ENCODE data around the gene CIPC.

Gene CIPC

DNA sequence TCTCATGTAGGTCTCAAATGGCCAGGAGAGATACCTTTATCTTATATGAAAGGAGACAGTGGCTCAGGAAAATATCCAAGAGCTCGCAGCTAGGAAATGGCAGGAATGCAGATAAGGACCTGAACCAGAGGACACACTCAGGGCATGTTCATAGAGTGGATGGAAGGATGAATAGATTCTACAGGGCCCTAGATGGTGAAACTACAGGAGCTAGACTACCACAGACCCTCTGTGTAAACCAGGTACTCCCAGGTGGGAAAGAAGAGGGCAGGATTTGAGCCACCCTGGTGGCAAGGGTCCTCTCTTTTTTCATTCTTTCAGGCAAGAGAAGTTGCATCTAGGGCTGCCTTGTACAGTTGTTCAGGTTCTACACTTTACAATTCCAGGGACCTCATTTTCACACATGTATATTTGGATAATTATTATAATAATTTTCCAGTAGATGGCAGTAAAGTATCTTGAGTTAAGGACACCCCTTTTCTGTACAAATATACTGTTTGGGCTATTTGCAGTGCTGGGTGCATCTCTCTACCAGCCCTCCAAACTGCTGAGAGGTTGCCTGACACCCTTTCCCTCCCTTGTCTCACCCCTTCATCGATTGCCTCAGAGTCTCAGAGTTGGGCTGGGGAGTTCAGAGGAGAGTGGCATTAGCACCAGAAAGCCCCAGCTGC lies 54.0 kb downstream of the CIPC start:
- H3K4me3 ChIP-seq (replicated peaks; ENCODE audit: insufficient read depth, low read length), result no peak overlapping the region
- TF ChIP-seq SPI1 (IDR thresholded peaks at IDR 0.05; ENCODE audit: borderline replicate concordance, low read depth), result no peak
- TF ChIP-seq, protein P1, sequence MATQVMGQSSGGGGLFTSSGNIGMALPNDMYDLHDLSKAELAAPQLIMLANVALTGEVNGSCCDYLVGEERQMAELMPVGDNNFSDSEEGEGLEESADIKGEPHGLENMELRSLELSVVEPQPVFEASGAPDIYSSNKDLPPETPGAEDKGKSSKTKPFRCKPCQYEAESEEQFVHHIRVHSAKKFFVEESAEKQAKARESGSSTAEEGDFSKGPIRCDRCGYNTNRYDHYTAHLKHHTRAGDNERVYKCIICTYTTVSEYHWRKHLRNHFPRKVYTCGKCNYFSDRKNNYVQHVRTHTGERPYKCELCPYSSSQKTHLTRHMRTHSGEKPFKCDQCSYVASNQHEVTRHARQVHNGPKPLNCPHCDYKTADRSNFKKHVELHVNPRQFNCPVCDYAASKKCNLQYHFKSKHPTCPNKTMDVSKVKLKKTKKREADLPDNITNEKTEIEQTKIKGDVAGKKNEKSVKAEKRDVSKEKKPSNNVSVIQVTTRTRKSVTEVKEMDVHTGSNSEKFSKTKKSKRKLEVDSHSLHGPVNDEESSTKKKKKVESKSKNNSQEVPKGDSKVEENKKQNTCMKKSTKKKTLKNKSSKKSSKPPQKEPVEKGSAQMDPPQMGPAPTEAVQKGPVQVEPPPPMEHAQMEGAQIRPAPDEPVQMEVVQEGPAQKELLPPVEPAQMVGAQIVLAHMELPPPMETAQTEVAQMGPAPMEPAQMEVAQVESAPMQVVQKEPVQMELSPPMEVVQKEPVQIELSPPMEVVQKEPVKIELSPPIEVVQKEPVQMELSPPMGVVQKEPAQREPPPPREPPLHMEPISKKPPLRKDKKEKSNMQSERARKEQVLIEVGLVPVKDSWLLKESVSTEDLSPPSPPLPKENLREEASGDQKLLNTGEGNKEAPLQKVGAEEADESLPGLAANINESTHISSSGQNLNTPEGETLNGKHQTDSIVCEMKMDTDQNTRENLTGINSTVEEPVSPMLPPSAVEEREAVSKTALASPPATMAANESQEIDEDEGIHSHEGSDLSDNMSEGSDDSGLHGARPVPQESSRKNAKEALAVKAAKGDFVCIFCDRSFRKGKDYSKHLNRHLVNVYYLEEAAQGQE (IDR thresholded peaks at IDR 0.05; ENCODE audit: insufficient replicate concordance, low read depth), result no peak
- TF ChIP-seq, protein P2, sequence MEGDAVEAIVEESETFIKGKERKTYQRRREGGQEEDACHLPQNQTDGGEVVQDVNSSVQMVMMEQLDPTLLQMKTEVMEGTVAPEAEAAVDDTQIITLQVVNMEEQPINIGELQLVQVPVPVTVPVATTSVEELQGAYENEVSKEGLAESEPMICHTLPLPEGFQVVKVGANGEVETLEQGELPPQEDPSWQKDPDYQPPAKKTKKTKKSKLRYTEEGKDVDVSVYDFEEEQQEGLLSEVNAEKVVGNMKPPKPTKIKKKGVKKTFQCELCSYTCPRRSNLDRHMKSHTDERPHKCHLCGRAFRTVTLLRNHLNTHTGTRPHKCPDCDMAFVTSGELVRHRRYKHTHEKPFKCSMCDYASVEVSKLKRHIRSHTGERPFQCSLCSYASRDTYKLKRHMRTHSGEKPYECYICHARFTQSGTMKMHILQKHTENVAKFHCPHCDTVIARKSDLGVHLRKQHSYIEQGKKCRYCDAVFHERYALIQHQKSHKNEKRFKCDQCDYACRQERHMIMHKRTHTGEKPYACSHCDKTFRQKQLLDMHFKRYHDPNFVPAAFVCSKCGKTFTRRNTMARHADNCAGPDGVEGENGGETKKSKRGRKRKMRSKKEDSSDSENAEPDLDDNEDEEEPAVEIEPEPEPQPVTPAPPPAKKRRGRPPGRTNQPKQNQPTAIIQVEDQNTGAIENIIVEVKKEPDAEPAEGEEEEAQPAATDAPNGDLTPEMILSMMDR (IDR thresholded peaks at IDR 0.05; ENCODE audit: insufficient read depth, low read length), result no peak
- no peaks in the 10 kb centered on the region for H3K27me3 ChIP-seq (ENCODE audit: insufficient read depth, poor library complexity, severe bottlenecking)
- DNase-seq (ENCODE audit: low read depth in 1 of 2, low spot score in 1 of 2), result no peak
- no peak overlapping the region for H3K27ac ChIP-seq (replicated peaks)

DNA sequence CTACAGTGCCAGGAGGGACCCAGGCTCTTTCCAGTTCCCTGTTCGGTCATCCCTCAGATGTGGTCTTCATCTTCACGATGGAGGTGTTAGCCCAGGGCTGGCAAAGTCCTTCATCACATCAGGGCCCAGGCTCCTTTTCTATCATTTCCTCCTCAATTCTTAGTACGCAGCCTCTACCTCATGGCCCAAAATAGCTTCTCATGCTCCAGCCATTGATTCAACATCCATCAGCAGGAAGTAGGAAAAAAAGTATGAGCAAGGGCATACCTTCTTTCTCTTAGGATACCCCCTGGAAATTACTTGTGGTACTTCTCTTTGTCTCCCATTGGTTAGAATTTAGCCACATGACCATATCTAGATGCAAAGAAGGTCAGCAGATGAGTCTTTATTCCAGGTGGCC lies 55.7 kb downstream of the CIPC start:
- Histone ChIP-seq H3K27ac (replicated peaks) (no peak overlapping the region), H3K4me3 (replicated peaks; ENCODE audit: insufficient read depth, low read length) (no peak overlapping the region), H3K27me3 (ENCODE audit: insufficient read depth, poor library complexity, severe bottlenecking) (no peaks in the 10 kb centered on the region)
- TF ChIP-seq SPI1 (IDR thresholded peaks at IDR 0.05; ENCODE audit: borderline replicate concordance, low read depth) (no peak), GABPA (IDR thresholded peaks at IDR 0.05; ENCODE audit: low read depth) (no peak), POLR2AphosphoS5 (IDR thresholded peaks at IDR 0.05; ENCODE audit: low read depth) (no peak)
- TF ChIP-seq, protein P1 (IDR thresholded peaks at IDR 0.05; ENCODE audit: insufficient replicate concordance, low read depth), result no peak
- TF ChIP-seq, protein P2 (IDR thresholded peaks at IDR 0.05; ENCODE audit: insufficient read depth, low read length), result no peak
- DNase-seq (ENCODE audit: low read depth in 1 of 2, low spot score in 1 of 2), result no peak

DNA sequence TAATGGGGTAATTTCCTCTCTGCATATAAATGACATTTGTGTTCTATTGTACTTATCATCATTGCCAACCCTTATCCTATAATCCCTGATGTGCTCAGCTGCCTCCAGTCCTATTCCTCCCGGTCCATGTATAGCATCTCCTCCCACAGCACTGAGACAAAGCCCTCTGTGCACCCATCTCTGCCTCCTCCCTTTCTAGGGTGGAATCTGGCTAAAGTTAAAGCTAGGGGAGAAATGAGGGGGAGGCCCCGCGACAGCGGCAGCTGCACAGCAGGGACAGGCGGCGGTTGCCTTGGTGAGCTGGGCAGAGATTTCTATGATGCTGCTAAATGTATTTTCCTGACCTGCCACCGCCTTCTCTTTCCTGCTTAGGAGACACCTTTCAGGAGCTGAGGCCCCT lies 56.4 kb downstream of the CIPC start:
- no peaks in the 10 kb centered on the region for H3K27me3 ChIP-seq (ENCODE audit: insufficient read depth, poor library complexity, severe bottlenecking)
- H3K4me3 ChIP-seq (replicated peaks; ENCODE audit: insufficient read depth, low read length), result no peak overlapping the region
- no peak for DNase-seq (ENCODE audit: low read depth in 1 of 2, low spot score in 1 of 2)
- TF ChIP-seq GABPA (IDR thresholded peaks at IDR 0.05; ENCODE audit: low read depth) (no peak), SPI1 (IDR thresholded peaks at IDR 0.05; ENCODE audit: borderline replicate concordance, low read depth) (no peak), POLR2AphosphoS5 (IDR thresholded peaks at IDR 0.05; ENCODE audit: low read depth) (no peak)
- TF ChIP-seq, protein P1 (IDR thresholded peaks at IDR 0.05; ENCODE audit: insufficient replicate concordance, low read depth), result no peak
- TF ChIP-seq, protein P2 (IDR thresholded peaks at IDR 0.05; ENCODE audit: insufficient read depth, low read length), result no peak
- no peak overlapping the region for H3K27ac ChIP-seq (replicated peaks)

Data from HL-60 (cell line).